SK-N-MC (cell line): Measurements from ENCODE around the gene C6orf118.

Experiments
- DNase-seq: peaks from one replicate; pipeline ENCODE4 v3.0.0-alpha.2; 2011; ENCODE audit warnings: low read depth, low spot score
- H3K27ac ChIP-seq: fragments of 200-600 bp; sonication (generic); 2 replicates; pipeline ENCODE4 v1.5.1; 2016; ENCODE audit warnings: mixed run types
- H3K36me3 ChIP-seq: fragments of 200-600 bp; sonication (generic); 2 replicates; pipeline ENCODE4 v1.6.1; 2017; ENCODE audit warnings: antibody characterized with exemption, low read length, mixed read lengths; ENCODE audit not compliant: insufficient read depth
- H3K4me3 ChIP-seq: fragments of 200-600 bp; sonication (generic); 2 replicates; pipeline ENCODE4 v1.5.1; 2016
- H3K9ac ChIP-seq: fragments of 200-600 bp; sonication (generic); 2 replicates; pipeline ENCODE4 v1.8.0; 2017; ENCODE audit warnings: mixed run types, mixed read lengths; ENCODE audit not compliant: insufficient read length
- H3K9me3 ChIP-seq: fragments of 200-600 bp; sonication (generic); 2 replicates; pipeline ENCODE4 v1.6.1; 2017; ENCODE audit warnings: low read depth, mild to moderate bottlenecking, antibody characterized with exemption, low read length, moderate library complexity, mixed read lengths
- EZH2 ChIP-seq: fragments of 200-600 bp; sonication (generic); IDR thresholded peaks from one replicate; pipeline ENCODE4 v1.6.1; 2017; ENCODE audit warnings: antibody characterized with exemption
- FOXP2 ChIP-seq: optimal IDR thresholded peaks from 2 replicates; pipeline ENCODE3; 2011; ENCODE audit warnings: mild to moderate bottlenecking, moderate library complexity; ENCODE audit not compliant: insufficient read depth; ENCODE audit errors: extremely low read length, control extremely low read depth
- POLR2AphosphoS5 ChIP-seq: IDR thresholded peaks from 2 replicates; pipeline ENCODE4 v1.6.1; 2012; ENCODE audit warnings: mild to moderate bottlenecking, low read depth, low read length, borderline replicate concordance

Gene C6orf118

GRCh38 chr6:165266191-165266590, 43.2 kb downstream of the C6orf118 start:
- DNase-seq: no peak
- TF ChIP-seq FOXP2 (no peak), POLR2AphosphoS5 (no peak), EZH2 (no peak)
- H3K27ac ChIP-seq: no peak overlapping the region
- no peak overlapping the region for H3K9ac ChIP-seq
- no peaks in the 10 kb centered on the region for H3K36me3 ChIP-seq
- H3K9me3 ChIP-seq: no peaks in the 10 kb centered on the region
- H3K4me3 ChIP-seq: no peak overlapping the region

- no peak overlapping the region for H3K27ac ChIP-seq
Observed at GRCh38 chr6:165260462-165260861, 48.9 kb downstream of the C6orf118 start.

GRCh38 chr6:165249808-165250207, 59.6 kb downstream of the C6orf118 start:
- Histone ChIP-seq H3K4me3 (no peak overlapping the region), H3K36me3 (no peaks in the 10 kb centered on the region), H3K27ac (no peak overlapping the region), H3K9me3 (no peaks in the 10 kb centered on the region), H3K9ac (no peak overlapping the region)
- TF ChIP-seq FOXP2 (no peak), POLR2AphosphoS5 (no peak), EZH2 (no peak)
- no peak for DNase-seq

More at GRCh38 chr6:165260462-165260861, 48.9 kb downstream of the C6orf118 start:
- TF ChIP-seq EZH2 (no peak), FOXP2 (no peak), POLR2AphosphoS5 (no peak)
- no peak for DNase-seq
- H3K9me3 ChIP-seq: no peaks in the 10 kb centered on the region
- H3K36me3 ChIP-seq: no peaks in the 10 kb centered on the region
- no peak overlapping the region for H3K4me3 ChIP-seq
- H3K9ac ChIP-seq: no peak overlapping the region

GRCh38 chr6:165245701-165246100, 63.7 kb downstream of the C6orf118 start:
- H3K27ac ChIP-seq: no peak overlapping the region
- H3K9me3 ChIP-seq: no peaks in the 10 kb centered on the region
- H3K9ac ChIP-seq: no peak overlapping the region
- TF ChIP-seq POLR2AphosphoS5 (no peak), FOXP2 (no peak), EZH2 (no peak)
- DNase-seq: no peak
- no peaks in the 10 kb centered on the region for H3K36me3 ChIP-seq
- H3K4me3 ChIP-seq: no peak overlapping the region

- TF ChIP-seq POLR2AphosphoS5 (no peak), FOXP2 (no peak), EZH2 (no peak)
- Histone ChIP-seq H3K9me3 (no peaks in the 10 kb centered on the region), H3K9ac (no peak overlapping the region), H3K27ac (no peak overlapping the region), H3K36me3 (no peaks in the 10 kb centered on the region), H3K4me3 (no peak overlapping the region)
- DNase-seq: no peak
Observed at GRCh38 chr6:165245287-165245686, 64.1 kb downstream of the C6orf118 start.

GRCh38 chr6:165244524-165245247, 64.7 kb downstream of the C6orf118 start:
- TF ChIP-seq FOXP2: no peak
- no peak for TF ChIP-seq EZH2
- no peak for TF ChIP-seq POLR2AphosphoS5
- Histone ChIP-seq H3K9me3 (no peaks in the 10 kb centered on the region), H3K4me3 (no peak overlapping the region), H3K9ac (no peak overlapping the region), H3K36me3 (no peaks in the 10 kb centered on the region), H3K27ac (no peak overlapping the region)
- no peak for DNase-seq

GRCh38 chr6:165243801-165244200, 65.6 kb downstream of the C6orf118 start:
- no peak overlapping the region for H3K27ac ChIP-seq
- H3K9me3 ChIP-seq: no peaks in the 10 kb centered on the region
- H3K36me3 ChIP-seq: no peaks in the 10 kb centered on the region
- DNase-seq: no peak
- TF ChIP-seq FOXP2 (no peak), EZH2 (no peak), POLR2AphosphoS5 (no peak)
- no peak overlapping the region for H3K9ac ChIP-seq
- H3K4me3 ChIP-seq: no peak overlapping the region

GRCh38 chr6:165236326-165236725, 73.1 kb downstream of the C6orf118 start:
- DNase-seq: no peak
- no peak overlapping the region for H3K9ac ChIP-seq
- no peaks in the 10 kb centered on the region for H3K36me3 ChIP-seq
- TF ChIP-seq FOXP2 (no peak), EZH2 (no peak), POLR2AphosphoS5 (no peak)
- H3K27ac ChIP-seq: no peak overlapping the region
- H3K4me3 ChIP-seq: no peak overlapping the region
- H3K9me3 ChIP-seq: no peaks in the 10 kb centered on the region

- no peaks in the 10 kb centered on the region for H3K36me3 ChIP-seq
- H3K4me3 ChIP-seq: no peak overlapping the region
Observed at GRCh38 chr6:165232731-165233488, 76.5 kb downstream of the C6orf118 start.

More at GRCh38 chr6:165232731-165233488, 76.5 kb downstream of the C6orf118 start:
- Histone ChIP-seq H3K9me3 (no peaks in the 10 kb centered on the region), H3K27ac (no peak overlapping the region), H3K9ac (no peak overlapping the region)
- no peak for TF ChIP-seq EZH2
- no peak for TF ChIP-seq POLR2AphosphoS5
- TF ChIP-seq FOXP2: no peak
- DNase-seq: no peak
